ENCODE measurements around the gene PPIF. TPM values are rescaled to one million over a fixed set of nuclear protein-coding genes. Genes with fewer than 3 reads are reported as not detected.

The PPIF gene
- total RNA-seq, 2 experiments from 2014 or later, result 92.3 to 96.1 TPM

GRCh38 chr10:79381804-79382221 is 34.5 kb downstream of the PPIF start:
- Mint-ChIP-seq H3K9me3 (ENCODE audit: low read depth) (no peaks in the 10 kb centered on the region), H3K27ac (no peak overlapping the region)

DNA sequence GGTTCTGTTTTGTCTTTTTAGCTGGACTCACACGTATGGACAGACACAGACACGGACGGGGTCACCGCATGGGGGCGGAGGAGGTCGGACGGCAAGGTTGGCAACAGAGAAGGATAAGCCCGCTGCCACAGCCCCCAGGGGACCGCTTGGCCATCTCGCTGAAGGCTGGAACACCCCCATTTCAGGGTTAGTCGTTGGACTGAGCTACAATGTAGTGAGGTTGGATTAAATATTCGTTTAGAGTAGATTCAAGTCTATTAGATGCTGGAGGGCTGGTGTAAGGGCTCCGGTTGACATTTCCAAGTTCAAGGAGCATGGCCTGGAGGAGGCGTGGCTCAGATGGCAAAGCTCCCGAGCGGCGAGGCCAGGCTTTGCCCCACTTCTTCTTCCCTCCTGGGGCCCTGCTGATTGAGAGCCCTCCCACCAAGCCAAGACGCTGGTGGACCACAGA is 35.2 kb downstream of the PPIF start:
- H3K36me3 Mint-ChIP-seq (ENCODE audit: low read depth), result no peaks in the 10 kb centered on the region
- H3K27ac Mint-ChIP-seq, result no peak overlapping the region
- no peak overlapping the region for H3K4me3 Mint-ChIP-seq
- H3K27me3 Mint-ChIP-seq, result no peaks in the 10 kb centered on the region
- intact Hi-C loops (cut with DNase I, micrococcal nuclease), result no loop called here
- ATAC-seq, result no peak
- POLR2A ChIA-PET, result no interaction called here
- CTCF ChIA-PET, result interaction anchor here (2.0 kb wide), 1 partner anchor 8 kb away, joined by 13 read pairs; no protein-coding TSS in a partner anchor
- no peaks in the 10 kb centered on the region for H3K9me3 Mint-ChIP-seq (ENCODE audit: low read depth)
- DNase-seq, result no peak
- H3K4me1 Mint-ChIP-seq, result no peaks in the 10 kb centered on the region

More at GRCh38 chr10:79381804-79382221, 34.5 kb downstream of the PPIF start:
- no peak for DNase-seq
- Mint-ChIP-seq H3K4me1 (no peaks in the 10 kb centered on the region), H3K36me3 (ENCODE audit: low read depth) (no peaks in the 10 kb centered on the region), H3K4me3 (no peak overlapping the region), H3K27me3 (no peaks in the 10 kb centered on the region)
- ChIA-PET CTCF (no interaction called here), POLR2A (no interaction called here)
- no peak for ATAC-seq
- intact Hi-C loops (cut with DNase I, micrococcal nuclease), result no loop called here

GRCh38 chr10:79383974-79384606 is 36.8 kb downstream of the PPIF start:
- no peak overlapping the region for H3K4me3 Mint-ChIP-seq
- H3K27ac Mint-ChIP-seq, result no peak overlapping the region

DNA sequence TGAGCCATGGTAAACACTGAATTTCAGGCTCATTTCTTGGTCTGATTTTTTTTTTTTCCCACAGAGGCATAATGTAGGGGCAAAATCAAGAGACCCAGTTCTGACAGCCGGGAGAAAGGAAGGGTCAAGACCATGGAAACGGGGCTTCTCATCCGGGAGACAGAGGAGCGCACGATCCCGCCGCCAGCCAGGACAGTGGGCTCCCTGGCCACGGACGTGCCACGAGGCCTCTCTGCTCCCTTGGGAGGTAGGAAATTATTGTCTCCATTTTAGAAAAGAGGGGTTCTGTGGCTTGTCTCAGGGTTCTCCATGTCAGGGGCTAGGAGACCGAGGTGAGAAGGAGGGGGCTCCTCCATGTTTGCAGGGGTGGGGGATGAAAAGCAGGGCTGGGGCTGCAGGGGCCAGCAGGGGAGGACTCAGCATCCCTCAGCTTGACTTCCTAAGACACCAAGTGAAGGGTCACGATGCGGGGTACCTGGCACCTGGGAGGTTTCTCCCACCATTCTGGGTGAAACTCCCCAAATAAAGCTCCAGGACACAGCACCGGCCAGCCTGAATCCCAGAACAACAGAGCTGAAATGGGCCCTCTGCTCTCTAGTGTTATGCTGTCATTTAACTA is 37.6 kb downstream of the PPIF start:
- H3K27ac Mint-ChIP-seq, result no peak overlapping the region
- POLR2A ChIA-PET, result no interaction called here
- CTCF ChIA-PET, result interaction anchor here (0.6 kb wide), 1 partner anchor 432 kb away, joined by 6 read pairs; no protein-coding TSS in a partner anchor
- no peaks in the 10 kb centered on the region for H3K4me1 Mint-ChIP-seq
- ATAC-seq (no peak), DNase-seq (no peak)
- H3K9me3 Mint-ChIP-seq (ENCODE audit: low read depth), result no peaks in the 10 kb centered on the region
- no peaks in the 10 kb centered on the region for H3K27me3 Mint-ChIP-seq
- no peak overlapping the region for H3K4me3 Mint-ChIP-seq
- H3K36me3 Mint-ChIP-seq (ENCODE audit: low read depth), result no peaks in the 10 kb centered on the region
- intact Hi-C loops (cut with DNase I, micrococcal nuclease), result no loop called here

More at GRCh38 chr10:79383974-79384606, 36.8 kb downstream of the PPIF start:
- CTCF ChIA-PET, result interaction anchor here (0.6 to 2.0 kb wide), 2 partner anchors 10 to 431 kb away, joined by 6 to 13 read pairs; no protein-coding TSS in a partner anchor
- no peaks in the 10 kb centered on the region for H3K9me3 Mint-ChIP-seq (ENCODE audit: low read depth)
- H3K36me3 Mint-ChIP-seq (ENCODE audit: low read depth), result no peaks in the 10 kb centered on the region
- no peaks in the 10 kb centered on the region for H3K4me1 Mint-ChIP-seq
- POLR2A ChIA-PET, result no interaction called here
- H3K27me3 Mint-ChIP-seq, result no peaks in the 10 kb centered on the region
- intact Hi-C loops (cut with DNase I, micrococcal nuclease), result no loop called here
- DNase-seq, result no peak
- no peak for ATAC-seq

DNA sequence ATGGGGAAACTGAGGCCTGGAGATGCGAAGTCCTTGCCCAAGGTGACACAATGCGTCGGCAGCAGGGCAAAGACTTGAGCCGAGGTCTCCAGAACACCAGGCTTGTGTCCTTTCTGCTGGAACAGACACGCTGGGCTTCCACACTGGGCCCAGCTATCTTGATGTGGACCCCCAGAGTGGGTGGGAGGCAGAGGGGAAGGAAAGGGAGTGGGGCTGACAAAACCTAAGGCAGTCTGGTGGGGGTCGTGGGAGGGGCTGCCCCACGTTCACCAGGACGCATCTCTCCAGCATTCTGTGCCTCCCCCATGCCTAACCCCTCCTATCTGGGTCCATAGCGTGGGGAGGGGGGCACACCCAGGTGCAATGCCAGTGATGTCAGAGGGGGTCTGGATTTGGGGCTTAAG is 38.1 kb downstream of the PPIF start:
- no peak overlapping the region for H3K4me3 Mint-ChIP-seq
- ChIA-PET CTCF (no interaction called here), POLR2A (no interaction called here)
- no peaks in the 10 kb centered on the region for H3K36me3 Mint-ChIP-seq (ENCODE audit: low read depth)
- no peak overlapping the region for H3K27ac Mint-ChIP-seq
- ATAC-seq (no peak), DNase-seq (no peak)
- no peaks in the 10 kb centered on the region for H3K4me1 Mint-ChIP-seq
- no peaks in the 10 kb centered on the region for H3K9me3 Mint-ChIP-seq (ENCODE audit: low read depth)
- intact Hi-C loops (cut with DNase I, micrococcal nuclease), result no loop called here
- H3K27me3 Mint-ChIP-seq, result no peaks in the 10 kb centered on the region

- Mint-ChIP-seq H3K36me3 (ENCODE audit: low read depth) (no peaks in the 10 kb centered on the region), H3K27me3 (no peaks in the 10 kb centered on the region), H3K27ac (no peak overlapping the region), H3K9me3 (ENCODE audit: low read depth) (no peaks in the 10 kb centered on the region), H3K4me1 (no peaks in the 10 kb centered on the region), H3K4me3 (no peak overlapping the region)
- POLR2A ChIA-PET, result no interaction called here
- no peak for DNase-seq
- no peak for ATAC-seq
- intact Hi-C loops (cut with DNase I, micrococcal nuclease), result no loop called here
- CTCF ChIA-PET, result no interaction called here
Observed at GRCh38 chr10:79385804-79386531, 38.7 kb downstream of the PPIF start.

- Mint-ChIP-seq H3K4me1 (no peaks in the 10 kb centered on the region), H3K36me3 (ENCODE audit: low read depth) (no peaks in the 10 kb centered on the region), H3K4me3 (no peak overlapping the region), H3K27ac (no peak overlapping the region), H3K27me3 (no peaks in the 10 kb centered on the region), H3K9me3 (ENCODE audit: low read depth) (no peaks in the 10 kb centered on the region)
- CTCF ChIA-PET, result interaction anchor here (0.8 to 1.1 kb wide), 2 partner anchors 10 to 605 kb away, joined by 3 read pairs; no protein-coding TSS in a partner anchor
- POLR2A ChIA-PET, result no interaction called here
- intact Hi-C loops (cut with DNase I, micrococcal nuclease), result no loop called here
- ATAC-seq (no peak), DNase-seq (peak; percentile 2)
Observed at GRCh38 chr10:79386637-79387465, 39.6 kb downstream of the PPIF start.

DNA sequence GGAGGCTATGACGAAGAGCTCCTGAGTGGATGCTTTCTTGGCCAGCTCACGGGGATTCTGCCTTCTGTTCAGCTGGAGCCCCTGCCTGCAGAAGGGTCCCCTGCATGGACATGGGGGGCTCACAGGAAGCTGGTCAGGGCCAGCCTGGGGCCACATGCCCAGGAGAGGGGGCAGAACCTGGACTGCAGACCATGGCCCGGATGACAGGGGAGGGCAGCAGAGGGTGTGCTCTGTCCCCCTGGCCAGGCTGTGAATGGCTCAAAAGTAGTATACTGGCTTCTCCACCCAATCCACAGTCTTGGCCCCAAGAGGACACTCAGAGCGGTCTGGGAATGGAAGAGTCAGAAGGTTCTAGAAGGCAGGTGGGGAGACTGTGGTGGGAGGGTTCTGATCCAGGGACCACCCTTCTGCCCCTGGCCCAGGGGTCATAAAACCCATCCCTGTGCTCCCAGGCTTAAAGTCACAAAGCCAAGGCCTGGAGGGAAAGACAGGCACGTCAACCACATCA is 40.3 kb downstream of the PPIF start:
- H3K9me3 Mint-ChIP-seq (ENCODE audit: low read depth), result no peaks in the 10 kb centered on the region
- DNase-seq, result peak; percentile 2
- no peaks in the 10 kb centered on the region for H3K36me3 Mint-ChIP-seq (ENCODE audit: low read depth)
- intact Hi-C loops (cut with DNase I, micrococcal nuclease), result no loop called here
- no peaks in the 10 kb centered on the region for H3K4me1 Mint-ChIP-seq
- no peak overlapping the region for H3K4me3 Mint-ChIP-seq
- ATAC-seq, result no peak
- H3K27me3 Mint-ChIP-seq, result no peaks in the 10 kb centered on the region
- POLR2A ChIA-PET, result no interaction called here
- H3K27ac Mint-ChIP-seq, result no peak overlapping the region
- CTCF ChIA-PET, result interaction anchor here (0.8 to 5.1 kb wide), 4 partner anchors 10 to 605 kb away, joined by 3 to 23 read pairs (median 3); no protein-coding TSS in a partner anchor

DNA sequence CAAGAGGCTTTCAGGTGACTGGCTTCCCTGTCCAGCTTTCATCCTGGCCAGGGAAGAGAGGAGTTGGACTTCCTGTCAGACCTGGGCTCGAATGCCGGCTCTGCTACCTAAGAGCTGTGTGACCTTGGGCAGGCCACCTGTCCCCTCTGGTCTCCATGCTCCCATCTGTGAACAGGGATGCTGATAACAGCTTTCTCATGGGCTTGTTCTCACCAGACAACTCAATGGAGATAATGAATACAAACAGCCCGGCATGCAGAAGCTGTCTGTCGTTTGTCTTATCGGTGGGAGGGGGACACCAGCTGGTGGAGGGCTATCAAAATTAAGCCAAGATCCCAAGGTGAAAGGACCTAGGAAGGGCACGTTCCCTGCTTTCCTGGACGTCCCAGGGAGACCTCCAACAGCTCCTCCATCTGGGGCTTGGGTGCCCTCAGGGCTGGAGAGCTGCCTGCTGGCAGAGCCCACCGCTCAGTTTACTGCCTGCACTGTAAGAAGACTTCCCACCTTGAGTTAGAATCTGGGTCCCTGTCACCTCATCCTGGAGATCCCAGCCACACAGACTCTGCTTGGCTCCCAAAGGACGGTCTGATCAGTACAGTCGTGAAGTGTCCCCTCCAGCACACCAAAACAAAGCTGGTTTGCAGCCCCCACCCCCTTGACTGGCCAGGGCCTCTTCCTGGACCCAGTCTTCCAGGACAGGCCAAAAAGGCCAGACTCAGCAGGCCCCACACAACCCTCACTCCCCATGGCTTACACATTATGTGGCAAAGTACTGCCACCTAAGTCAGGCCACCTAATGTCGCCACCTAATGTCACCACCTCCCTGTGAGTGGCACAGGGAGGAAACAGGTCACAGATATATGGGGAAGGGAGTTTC is 40.9 kb downstream of the PPIF start:
- Mint-ChIP-seq H3K27ac (no peak overlapping the region), H3K27me3 (no peaks in the 10 kb centered on the region), H3K4me3 (no peak overlapping the region), H3K4me1 (no peaks in the 10 kb centered on the region), H3K36me3 (ENCODE audit: low read depth) (no peaks in the 10 kb centered on the region), H3K9me3 (ENCODE audit: low read depth) (no peaks in the 10 kb centered on the region)
- POLR2A ChIA-PET, result no interaction called here
- CTCF ChIA-PET, result interaction anchor here (0.7 to 5.1 kb wide), 6 partner anchors 9 to 606 kb away, joined by 3 to 23 read pairs (median 3); no protein-coding TSS in a partner anchor
- intact Hi-C loops (cut with DNase I, micrococcal nuclease), result no loop called here
- DNase-seq (peak; percentile 30), ATAC-seq (peak; percentile 84)

GRCh38 chr10:79390057-79390456 is 42.8 kb downstream of the PPIF start:
- no peaks in the 10 kb centered on the region for H3K27me3 Mint-ChIP-seq
- H3K27ac Mint-ChIP-seq, result no peak overlapping the region
- no peak for ATAC-seq
- no peak for DNase-seq
- no peak overlapping the region for H3K4me3 Mint-ChIP-seq
- no peaks in the 10 kb centered on the region for H3K9me3 Mint-ChIP-seq (ENCODE audit: low read depth)
- intact Hi-C loops (cut with DNase I, micrococcal nuclease), result no loop called here
- H3K36me3 Mint-ChIP-seq (ENCODE audit: low read depth), result no peaks in the 10 kb centered on the region
- no peaks in the 10 kb centered on the region for H3K4me1 Mint-ChIP-seq
- ChIA-PET POLR2A (interaction anchor here (0.6 kb wide), 1 partner anchor 85 kb away, joined by 3 read pairs; no protein-coding TSS in a partner anchor), CTCF (interaction anchor here (0.9 to 5.1 kb wide), 3 partner anchors 11 to 16 kb away, joined by 3 to 23 read pairs (median 6); no protein-coding TSS in a partner anchor)

Data from activated CD4-positive, alpha-beta T cell treated with anti-CD3 and anti-CD28 coated beads for 36 hours (primary cell).